Kasumi-1 (cell line): Measurements from ENCODE around the gene FMR1.

Experiments used
- DNase-seq, 2 experiments: peaks; one replicate each; lab custom pipeline; 2025; lab: John Stamatoyannopoulos, UW

FMR1 gene

DNA sequence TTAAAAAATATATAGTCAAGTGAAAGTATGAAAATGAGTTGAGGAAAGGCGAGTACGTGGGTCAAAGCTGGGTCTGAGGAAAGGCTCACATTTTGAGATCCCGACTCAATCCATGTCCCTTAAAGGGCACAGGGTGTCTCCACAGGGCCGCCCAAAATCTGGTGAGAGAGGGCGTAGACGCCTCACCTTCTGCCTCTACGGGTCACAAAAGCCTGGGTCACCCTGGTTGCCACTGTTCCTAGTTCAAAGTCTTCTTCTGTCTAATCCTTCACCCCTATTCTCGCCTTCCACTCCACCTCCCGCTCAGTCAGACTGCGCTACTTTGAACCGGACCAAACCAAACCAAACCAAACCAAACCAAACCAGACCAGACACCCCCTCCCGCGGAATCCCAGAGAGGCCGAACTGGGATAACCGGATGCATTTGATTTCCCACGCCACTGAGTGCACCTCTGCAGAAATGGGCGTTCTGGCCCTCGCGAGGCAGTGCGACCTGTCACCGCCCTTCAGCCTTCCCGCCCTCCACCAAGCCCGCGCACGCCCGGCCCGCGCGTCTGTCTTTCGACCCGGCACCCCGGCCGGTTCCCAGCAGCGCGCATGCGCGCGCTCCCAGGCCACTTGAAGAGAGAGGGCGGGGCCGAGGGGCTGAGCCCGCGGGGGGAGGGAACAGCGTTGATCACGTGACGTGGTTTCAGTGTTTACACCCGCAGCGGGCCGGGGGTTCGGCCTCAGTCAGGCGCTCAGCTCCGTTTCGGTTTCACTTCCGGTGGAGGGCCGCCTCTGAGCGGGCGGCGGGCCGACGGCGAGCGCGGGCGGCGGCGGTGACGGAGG, at the start of gene FMR1:
Gene FMR1 (plus strand): TSS at position 728 of the 831 bp plus-strand sequence. CDS start 261 bp downstream, outside the sequence.
- peak; percentile 78 to 87 for DNase-seq

- DNase-seq = no peak
Observed at GRCh38 chrX:147875866-147876596, 35.7 kb upstream of the FMR1 start.

DNA sequence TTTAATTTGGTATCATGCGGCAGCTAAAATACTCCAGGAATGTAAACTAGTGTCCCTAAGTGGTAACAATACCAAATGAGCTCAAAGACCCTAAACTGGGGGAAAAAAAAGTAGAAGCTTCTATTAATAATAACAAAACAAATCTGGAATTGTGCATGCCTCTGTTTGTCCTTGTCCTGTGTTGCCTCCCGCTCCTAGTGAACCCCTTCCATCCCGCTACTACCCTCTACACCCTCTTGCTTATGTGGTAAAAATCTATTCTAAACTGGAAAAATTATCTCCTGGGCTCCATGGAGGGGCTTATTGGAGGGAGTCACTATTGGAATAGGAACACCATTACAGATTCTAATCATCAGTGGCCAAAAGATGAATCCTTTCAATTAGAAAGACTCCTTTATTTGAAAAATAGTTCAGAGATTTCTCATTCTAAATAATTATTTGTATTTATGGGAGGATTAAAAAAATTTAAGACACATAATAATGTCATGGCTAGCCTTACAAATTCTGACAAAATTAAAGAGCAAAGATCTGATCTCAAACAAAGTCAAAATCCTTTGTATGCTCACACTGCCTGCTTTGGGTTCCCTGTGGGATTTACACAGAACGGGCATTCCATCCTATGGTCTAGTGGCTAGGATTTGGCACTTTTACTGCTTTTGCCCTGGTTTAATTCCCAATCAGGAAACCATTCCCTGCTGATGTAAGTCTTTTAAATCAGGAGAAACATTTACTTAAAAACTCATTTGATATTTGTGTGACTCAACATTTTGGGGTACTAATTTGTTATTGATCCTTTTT, 34.7 kb upstream of the FMR1 start:
- no peak for DNase-seq

DNA sequence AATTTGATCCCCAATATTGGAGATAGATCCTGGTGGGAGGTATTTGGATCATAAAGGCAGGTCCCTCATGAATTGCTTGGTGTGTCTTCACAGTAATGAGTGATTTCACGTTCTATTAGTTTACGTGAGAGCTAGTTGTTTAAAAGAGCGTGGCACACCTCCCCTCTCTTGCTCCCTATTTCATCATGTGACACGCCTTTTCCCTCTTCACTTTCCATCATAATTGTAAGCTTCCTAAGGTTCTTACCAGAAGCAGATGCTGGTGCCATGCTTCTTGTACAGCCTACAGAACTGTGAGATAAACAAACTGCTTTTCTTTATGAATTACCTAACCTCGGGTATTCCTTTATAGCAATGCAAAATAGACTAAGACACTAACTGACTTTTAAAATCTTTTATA, 34.0 kb upstream of the FMR1 start:
- DNase-seq = no peak

- no peak for DNase-seq
Observed at GRCh38 chrX:147884958-147885357, 26.8 kb upstream of the FMR1 start.

- no peak for DNase-seq
Observed at GRCh38 chrX:147890756-147891155, 21.0 kb upstream of the FMR1 start.

- no peak for DNase-seq
Observed at GRCh38 chrX:147891896-147892295, 19.8 kb upstream of the FMR1 start.

GRCh38 chrX:147893741-147894140, 18.0 kb upstream of the FMR1 start:
- no peak for DNase-seq

GRCh38 chrX:147894366-147894963, 17.3 kb upstream of the FMR1 start:
- no peak for DNase-seq

DNA sequence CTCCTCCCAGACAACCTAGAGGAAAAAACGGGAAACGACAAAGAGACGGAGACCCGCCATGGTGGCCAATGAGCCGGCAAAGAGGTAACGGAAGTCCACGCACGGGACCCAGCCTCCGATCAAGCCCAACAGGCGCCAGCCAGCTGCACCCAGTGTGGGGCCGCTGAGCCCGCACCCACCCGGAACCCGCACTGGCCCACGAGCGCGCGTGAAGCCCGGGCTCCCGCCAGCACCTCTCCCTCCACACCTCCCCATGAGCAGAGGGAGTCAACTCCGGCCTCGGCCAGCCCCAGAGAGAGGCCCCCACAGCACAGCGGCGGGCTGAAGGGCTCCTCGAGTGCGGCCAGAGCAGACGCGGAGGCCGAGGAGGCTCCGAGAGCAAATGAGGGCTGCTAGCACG, 14.6 kb upstream of the FMR1 start:
- DNase-seq = no peak

- no peak for DNase-seq
Observed at GRCh38 chrX:147898951-147899350, 12.8 kb upstream of the FMR1 start.

DNA sequence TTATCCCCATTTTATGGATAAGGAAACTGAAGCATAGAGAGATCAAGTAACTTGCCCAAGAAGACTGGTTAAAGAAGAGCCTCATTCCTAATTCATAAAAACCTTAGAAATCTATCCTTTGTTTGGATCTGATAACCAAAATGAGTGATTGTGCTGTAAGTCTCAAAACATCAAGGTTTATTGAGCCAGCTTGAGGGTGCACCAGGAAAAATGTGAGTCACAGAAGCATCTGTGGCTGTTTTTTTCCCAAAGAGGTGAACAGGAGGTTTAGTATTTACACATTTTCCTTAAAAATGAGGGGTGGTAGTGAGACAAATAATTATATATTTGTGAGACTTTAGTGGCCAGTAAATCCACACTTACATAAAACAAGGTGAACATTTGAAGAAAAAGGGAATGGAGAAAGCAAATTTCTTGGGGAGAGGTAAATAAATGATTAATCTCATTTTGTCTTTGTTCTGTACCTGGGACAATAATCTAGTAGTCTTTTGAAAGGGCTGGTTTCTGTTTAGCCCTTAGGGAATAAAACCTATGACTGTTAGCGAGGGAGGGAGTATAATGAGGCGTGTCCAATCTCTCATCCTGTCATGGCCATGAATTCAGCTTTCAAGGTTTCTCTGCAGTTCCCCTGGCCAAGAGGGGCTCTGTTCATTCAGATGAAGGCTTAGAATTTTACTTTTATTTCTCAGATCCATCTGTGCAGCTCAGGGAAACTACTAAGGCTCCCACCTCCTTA, 12.2 kb upstream of the FMR1 start:
- DNase-seq = no peak

- no peak for DNase-seq
Observed at GRCh38 chrX:147900349-147900748, 11.4 kb upstream of the FMR1 start.

DNA sequence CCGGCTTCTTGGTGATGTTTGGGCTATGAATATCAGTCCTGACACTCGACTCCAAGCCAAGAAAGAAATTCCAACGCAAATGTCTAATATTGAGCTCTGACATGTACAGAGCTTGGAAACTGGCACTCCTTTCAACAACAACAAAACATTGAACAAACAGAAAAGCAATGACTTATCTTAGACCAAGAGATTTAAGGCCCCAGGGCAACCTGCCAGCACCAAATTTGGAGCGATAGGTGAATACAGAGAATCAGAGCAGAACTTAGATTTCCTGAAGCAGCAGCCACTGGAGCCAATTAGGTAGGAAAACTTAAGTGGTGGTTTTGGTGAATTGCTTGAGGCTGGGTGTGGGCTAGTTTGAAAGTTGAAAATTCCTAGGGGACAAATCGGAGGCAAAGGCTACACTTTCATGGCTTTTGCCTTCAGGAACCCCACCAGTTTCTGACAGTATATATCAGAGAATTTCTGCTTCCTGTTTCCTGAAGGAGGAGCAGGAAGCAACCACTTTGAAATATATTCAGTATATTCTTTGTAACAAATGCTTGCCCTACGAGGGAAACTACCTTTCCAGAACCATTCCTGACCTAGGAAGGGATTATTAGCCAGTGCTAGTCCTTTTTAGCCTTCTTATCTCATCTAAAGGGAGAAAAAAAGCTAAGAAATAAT, 10.1 kb upstream of the FMR1 start:
- no peak for DNase-seq

DNA sequence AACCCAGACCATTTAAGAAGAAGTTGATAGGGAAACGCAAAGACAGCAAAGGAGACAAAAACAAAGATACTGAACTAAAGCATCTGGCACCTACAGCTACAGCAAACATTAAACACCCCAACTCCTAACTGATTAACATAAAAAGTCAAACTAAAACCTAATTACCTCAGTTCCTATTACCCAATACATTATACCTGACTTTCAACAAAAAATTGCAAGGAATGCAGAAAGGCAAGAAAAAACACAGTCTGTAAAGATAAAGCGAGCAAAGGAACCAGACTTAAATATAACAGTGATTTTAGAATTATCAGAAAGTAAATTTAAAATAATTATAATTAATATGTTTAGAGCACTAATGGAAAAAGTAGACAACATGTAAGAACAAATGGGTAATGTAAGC, 9.4 kb upstream of the FMR1 start:
- no peak for DNase-seq

DNA sequence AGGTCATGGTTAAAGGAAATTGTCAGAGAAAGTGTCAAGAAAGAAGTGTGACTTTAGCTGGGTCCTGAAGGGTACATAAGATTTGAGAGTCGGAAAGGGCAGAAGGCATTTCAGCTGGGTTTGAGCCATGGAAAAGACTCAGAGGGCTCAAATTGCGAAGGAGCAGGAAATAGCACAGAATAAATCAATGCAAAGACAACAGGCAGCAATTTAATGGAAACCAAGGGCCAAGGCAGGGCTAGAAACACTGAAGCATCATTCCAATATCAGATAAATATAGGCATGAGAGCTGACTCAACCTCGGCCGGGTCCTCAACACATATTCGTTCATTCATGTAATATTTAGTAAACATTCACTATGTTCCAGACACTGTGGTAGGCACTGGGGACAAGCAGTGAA, 3.6 kb upstream of the FMR1 start:
- DNase-seq = no peak

GRCh38 chrX:147910607-147911006, 1.1 kb upstream of the FMR1 start:
- no peak for DNase-seq

DNA sequence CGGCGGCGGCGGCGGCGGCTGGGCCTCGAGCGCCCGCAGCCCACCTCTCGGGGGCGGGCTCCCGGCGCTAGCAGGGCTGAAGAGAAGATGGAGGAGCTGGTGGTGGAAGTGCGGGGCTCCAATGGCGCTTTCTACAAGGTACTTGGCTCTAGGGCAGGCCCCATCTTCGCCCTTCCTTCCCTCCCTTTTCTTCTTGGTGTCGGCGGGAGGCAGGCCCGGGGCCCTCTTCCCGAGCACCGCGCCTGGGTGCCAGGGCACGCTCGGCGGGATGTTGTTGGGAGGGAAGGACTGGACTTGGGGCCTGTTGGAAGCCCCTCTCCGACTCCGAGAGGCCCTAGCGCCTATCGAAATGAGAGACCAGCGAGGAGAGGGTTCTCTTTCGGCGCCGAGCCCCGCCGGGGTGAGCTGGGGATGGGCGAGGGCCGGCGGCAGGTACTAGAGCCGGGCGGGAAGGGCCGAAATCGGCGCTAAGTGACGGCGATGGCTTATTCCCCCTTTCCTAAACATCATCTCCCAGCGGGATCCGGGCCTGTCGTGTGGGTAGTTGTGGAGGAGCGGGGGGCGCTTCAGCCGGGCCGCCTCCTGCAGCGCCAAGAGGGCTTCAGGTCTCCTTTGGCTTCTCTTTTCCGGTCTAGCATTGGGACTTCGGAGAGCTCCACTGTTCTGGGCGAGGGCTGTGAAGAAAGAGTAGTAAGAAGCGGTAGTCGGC, 528 bp downstream of the FMR1 start:
- peak; percentile 61 to 62 for DNase-seq

GRCh38 chrX:147913570-147913969, 1.9 kb downstream of the FMR1 start:
- no peak for DNase-seq

DNA sequence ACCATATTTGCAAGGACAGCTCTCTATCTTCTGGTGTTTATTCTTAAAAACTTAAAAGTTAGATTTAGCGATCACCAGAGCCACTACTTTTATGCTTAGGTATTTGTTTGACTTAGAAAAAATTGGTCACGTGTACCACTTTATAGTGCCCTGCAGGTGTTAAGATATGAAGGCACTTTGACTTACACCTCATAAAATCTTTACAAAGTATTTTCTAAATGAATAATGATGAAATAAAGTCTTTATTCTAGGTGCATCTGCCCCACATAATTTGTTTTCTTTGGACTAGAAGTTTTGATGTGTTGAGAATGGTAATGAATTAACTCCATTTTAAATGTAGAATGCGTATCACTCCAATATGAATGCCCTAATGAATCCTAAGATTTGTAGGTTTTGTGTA, 2.9 kb downstream of the FMR1 start:
- no peak for DNase-seq
